A673 (cell line): Measurements from ENCODE around the gene ACADVL. TPM values are rescaled to one million over a fixed set of nuclear protein-coding genes. Genes with fewer than 3 reads are reported as not detected.

Experiments used
- BruUV-seq: library from RNA; stranded (reverse); fragments of 400-500 nt; replicated peaks from 2 replicates; lab custom pipeline; 2021; lab: Mats Ljungman, UMichigan
- CTCF ChIA-PET: fragments of 300-600 bp; sonication (Branson Sonifier 250); formaldehyde crosslinking; loops from one replicate; lab custom pipeline; 2022; ENCODE audit warnings: antibody characterized with exemption; lab: Charles Lee
- POLR2A ChIA-PET: fragments of 300-600 bp; sonication (Branson Sonifier 250); formaldehyde crosslinking; loops from one replicate; lab custom pipeline; 2022; ENCODE audit warnings: antibody characterized with exemption; ENCODE audit not compliant: low non-redundant PET; lab: Charles Lee
- DNase-seq: peaks from one replicate; pipeline ENCODE4 v3.0.0-alpha.2; 2015; ENCODE audit warnings: low spot score
- H3K27ac ChIP-seq: fragments of 200-600 bp; sonication (generic); 2 replicates; pipeline ENCODE4 v1.5.1; 2016; ENCODE audit warnings: mixed run types, low read depth, mild to moderate bottlenecking, mixed read lengths, antibody characterized with exemption, low read length; ENCODE audit not compliant: poor library complexity, severe bottlenecking
- H3K27me3 ChIP-seq: fragments of 200-600 bp; sonication (generic); replicated peaks from 2 replicates; pipeline ENCODE4 v1.6.1; 2017; ENCODE audit warnings: mixed run types, low read depth, mild to moderate bottlenecking, mixed read lengths, antibody characterized with exemption, low read length; ENCODE audit not compliant: insufficient read depth, poor library complexity
- H3K36me3 ChIP-seq: fragments of 200-600 bp; sonication (generic); 2 replicates; pipeline ENCODE4 v1.6.1; 2016; ENCODE audit warnings: mixed run types, mild to moderate bottlenecking, mixed read lengths, antibody characterized with exemption, low read length; ENCODE audit not compliant: insufficient read depth, poor library complexity, severe bottlenecking
- H3K4me1 ChIP-seq: fragments of 200-600 bp; sonication (generic); 2 replicates; pipeline ENCODE4 v1.6.1; 2017; ENCODE audit warnings: mixed run types, mild to moderate bottlenecking, mixed read lengths, antibody characterized with exemption, low read length; ENCODE audit not compliant: insufficient read depth, poor library complexity, severe bottlenecking
- H3K4me3 ChIP-seq: fragments of 200-600 bp; sonication (generic); 2 replicates; pipeline ENCODE4 v1.5.1; 2016; ENCODE audit warnings: low read depth, mixed run types, mild to moderate bottlenecking, mixed read lengths, low read length; ENCODE audit not compliant: poor library complexity, severe bottlenecking
- H3K9me3 ChIP-seq: fragments of 200-600 bp; sonication (generic); 2 replicates; pipeline ENCODE4 v1.6.1; 2016; ENCODE audit warnings: mixed run types, low read depth, mild to moderate bottlenecking, mixed read lengths, antibody characterized with exemption, low read length; ENCODE audit not compliant: poor library complexity, severe bottlenecking
- EZH2 ChIP-seq: fragments of 200-600 bp; sonication (generic); IDR thresholded peaks from 2 replicates; pipeline ENCODE4 v1.6.1; 2017; ENCODE audit warnings: borderline replicate concordance, low read depth, mild to moderate bottlenecking, mixed read lengths, antibody characterized with exemption, low read length; ENCODE audit not compliant: poor library complexity, severe bottlenecking
- intact Hi-C: fragments of 100-400 bp; cut with micrococcal nuclease; formaldehyde crosslinking; loops from one replicate; pipeline ENCODE4 v1.10.0; 2022; ENCODE audit not compliant: unreplicated experiment
- total RNA-seq: library from RNA; stranded (reverse); gene quantifications from 2 replicates; pipeline ENCODE4 v1.2.3, GENCODE V29; 2021
- TF ChIP-seq, protein P1 (sequence below): fragments of 300-800, 200-600 bp; sonication (generic); conservative IDR thresholded peaks from 2 replicates; pipeline ENCODE4 v1.5.1; 2017; ENCODE audit warnings: low read depth, mild to moderate bottlenecking, antibody characterized with exemption, low read length, moderate library complexity, mixed read lengths

ACADVL gene
- total RNA-seq, 1 experiment from 2014 or later = 425 TPM

DNA sequence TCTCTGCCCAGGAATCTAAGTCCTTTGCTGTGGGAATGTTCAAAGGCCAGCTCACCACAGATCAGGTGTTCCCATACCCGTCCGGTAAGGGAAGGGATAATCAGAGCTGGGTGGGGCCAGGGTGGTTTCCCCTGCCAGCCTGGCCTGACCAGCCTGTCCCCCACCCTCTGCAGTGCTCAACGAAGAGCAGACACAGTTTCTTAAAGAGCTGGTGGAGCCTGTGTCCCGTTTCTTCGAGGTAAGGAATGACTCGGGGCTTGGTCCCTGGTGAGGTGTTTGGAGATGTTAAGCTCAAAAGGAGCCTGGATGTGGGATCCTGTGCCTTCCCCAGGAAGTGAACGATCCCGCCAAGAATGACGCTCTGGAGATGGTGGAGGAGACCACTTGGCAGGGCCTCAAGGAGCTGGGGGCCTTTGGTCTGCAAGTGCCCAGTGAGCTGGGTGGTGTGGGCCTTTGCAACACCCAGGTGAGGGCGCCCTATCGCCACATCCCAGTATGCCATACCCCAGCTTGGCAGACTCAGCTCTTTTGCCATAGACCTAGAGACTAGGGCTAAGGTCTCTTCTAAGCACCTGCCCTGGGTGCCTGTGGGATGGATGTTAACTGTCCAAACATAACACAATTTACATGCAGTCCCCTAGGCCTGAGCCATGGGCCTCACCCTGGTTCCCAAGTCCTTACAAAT lies 997 bp downstream of the ACADVL start:
- H3K36me3 ChIP-seq = peaks cover 47% of the 10 kb centered on the region
- TF ChIP-seq EZH2 = no peak
- TF ChIP-seq, protein P1, sequence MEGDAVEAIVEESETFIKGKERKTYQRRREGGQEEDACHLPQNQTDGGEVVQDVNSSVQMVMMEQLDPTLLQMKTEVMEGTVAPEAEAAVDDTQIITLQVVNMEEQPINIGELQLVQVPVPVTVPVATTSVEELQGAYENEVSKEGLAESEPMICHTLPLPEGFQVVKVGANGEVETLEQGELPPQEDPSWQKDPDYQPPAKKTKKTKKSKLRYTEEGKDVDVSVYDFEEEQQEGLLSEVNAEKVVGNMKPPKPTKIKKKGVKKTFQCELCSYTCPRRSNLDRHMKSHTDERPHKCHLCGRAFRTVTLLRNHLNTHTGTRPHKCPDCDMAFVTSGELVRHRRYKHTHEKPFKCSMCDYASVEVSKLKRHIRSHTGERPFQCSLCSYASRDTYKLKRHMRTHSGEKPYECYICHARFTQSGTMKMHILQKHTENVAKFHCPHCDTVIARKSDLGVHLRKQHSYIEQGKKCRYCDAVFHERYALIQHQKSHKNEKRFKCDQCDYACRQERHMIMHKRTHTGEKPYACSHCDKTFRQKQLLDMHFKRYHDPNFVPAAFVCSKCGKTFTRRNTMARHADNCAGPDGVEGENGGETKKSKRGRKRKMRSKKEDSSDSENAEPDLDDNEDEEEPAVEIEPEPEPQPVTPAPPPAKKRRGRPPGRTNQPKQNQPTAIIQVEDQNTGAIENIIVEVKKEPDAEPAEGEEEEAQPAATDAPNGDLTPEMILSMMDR = peak; percentile 63
- ChIA-PET CTCF (interaction anchor here (0.6 to 2.0 kb wide), 7 partner anchors 15 to 175 kb away, joined by 3 to 12 read pairs (median 3); no protein-coding TSS in a partner anchor), POLR2A (interaction anchor here (0.5 to 0.7 kb wide), 2 partner anchors 20 to 75 kb away, joined by 4 to 18 read pairs; no protein-coding TSS in a partner anchor)
- peak overlapping the region; percentile 93 for H3K27ac ChIP-seq
- intact Hi-C loops = no loop called here
- no TSS peak for BruUV-seq
- DNase-seq = peak; percentile 76
- H3K27me3 ChIP-seq = no peaks in the 10 kb centered on the region
- peaks cover 36% of the 10 kb centered on the region for H3K4me1 ChIP-seq
- H3K9me3 ChIP-seq = no peaks in the 10 kb centered on the region
- H3K4me3 ChIP-seq = peak overlapping the region; percentile 94

DNA sequence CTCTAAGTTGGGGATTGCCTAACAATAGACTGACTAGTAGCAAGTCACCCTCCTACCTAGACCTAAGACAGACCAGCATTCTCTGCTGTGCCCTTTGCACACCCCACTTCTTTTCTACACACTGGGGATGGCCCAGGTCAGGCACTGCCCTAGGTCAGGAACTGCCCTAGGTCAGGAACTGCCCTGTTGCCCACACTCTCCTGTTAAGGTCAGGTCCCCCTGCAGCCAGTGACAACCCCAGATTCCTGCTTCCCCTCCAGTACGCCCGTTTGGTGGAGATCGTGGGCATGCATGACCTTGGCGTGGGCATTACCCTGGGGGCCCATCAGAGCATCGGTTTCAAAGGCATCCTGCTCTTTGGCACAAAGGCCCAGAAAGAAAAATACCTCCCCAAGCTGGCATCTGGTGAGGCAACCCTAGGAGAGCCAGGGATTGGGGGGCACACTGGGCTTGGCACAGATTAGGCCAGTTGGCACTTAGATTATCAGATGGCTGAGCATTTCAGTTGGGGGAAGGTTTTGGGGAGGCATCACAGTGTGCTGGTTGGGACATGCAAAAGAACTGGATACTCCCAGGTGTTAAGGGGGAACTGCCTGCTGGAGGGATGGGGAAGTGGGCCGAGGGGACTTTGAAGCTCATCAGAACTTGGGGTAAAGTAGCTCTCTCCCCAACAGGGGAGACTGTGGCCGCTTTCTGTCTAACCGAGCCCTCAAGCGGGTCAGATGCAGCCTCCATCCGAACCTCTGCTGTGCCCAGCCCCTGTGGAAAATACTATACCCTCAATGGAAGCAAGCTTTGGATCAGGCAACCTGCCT lies 1.7 kb downstream of the ACADVL start:
- ChIA-PET CTCF (interaction anchor here (0.6 to 2.0 kb wide), 7 partner anchors 15 to 176 kb away, joined by 3 to 12 read pairs (median 3); no protein-coding TSS in a partner anchor), POLR2A (interaction anchor here (0.5 to 0.7 kb wide), 2 partner anchors 12 to 76 kb away, joined by 3 to 18 read pairs; no protein-coding TSS in a partner anchor)
- Histone ChIP-seq H3K27ac (peak overlapping the region; percentile 93), H3K4me3 (peak overlapping the region; percentile 94), H3K27me3 (no peaks in the 10 kb centered on the region), H3K9me3 (no peaks in the 10 kb centered on the region), H3K4me1 (peaks cover 29% of the 10 kb centered on the region), H3K36me3 (peaks cover 55% of the 10 kb centered on the region)
- intact Hi-C loops = no loop called here
- BruUV-seq = no TSS peak
- TF ChIP-seq, protein P1 = no peak
- no peak for TF ChIP-seq EZH2
- no peak for DNase-seq

DNA sequence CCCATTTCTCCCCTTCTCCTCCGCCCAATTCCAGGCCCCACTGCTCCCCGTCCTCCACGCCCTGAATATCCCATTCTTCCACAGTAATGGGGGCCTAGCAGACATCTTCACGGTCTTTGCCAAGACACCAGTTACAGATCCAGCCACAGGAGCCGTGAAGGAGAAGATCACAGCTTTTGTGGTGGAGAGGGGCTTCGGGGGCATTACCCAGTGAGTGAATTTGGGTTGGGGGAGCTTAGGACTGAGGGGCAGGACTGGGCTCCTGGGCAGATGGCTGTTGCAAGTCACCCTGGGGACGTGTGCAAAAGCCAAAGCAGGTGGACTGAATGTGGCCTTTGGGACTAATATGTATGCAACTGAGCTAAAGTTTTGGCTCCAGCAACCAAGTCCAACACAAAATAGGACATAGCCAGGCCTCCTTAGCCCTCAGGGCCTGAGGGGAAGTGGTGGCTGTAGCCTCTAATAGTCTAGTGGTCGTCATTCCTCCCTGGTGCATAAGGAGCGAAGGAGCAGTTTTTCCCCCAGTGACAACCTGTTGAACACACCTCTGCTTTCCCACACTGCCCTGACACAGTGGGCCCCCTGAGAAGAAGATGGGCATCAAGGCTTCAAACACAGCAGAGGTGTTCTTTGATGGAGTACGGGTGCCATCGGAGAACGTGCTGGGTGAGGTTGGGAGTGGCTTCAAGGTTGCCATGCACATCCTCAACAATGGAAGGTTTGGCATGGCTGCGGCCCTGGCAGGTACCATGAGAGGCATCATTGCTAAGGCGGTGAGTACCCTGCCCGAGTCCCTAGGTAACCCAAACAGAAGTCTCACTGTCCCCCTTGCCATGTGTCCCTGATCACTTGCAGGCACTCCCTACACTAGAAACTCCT lies 2.6 kb downstream of the ACADVL start:
- Histone ChIP-seq H3K27me3 (no peaks in the 10 kb centered on the region), H3K9me3 (no peaks in the 10 kb centered on the region), H3K4me3 (no peak overlapping the region), H3K27ac (peak overlapping the region; percentile 49), H3K36me3 (peaks cover 63% of the 10 kb centered on the region), H3K4me1 (peaks cover 26% of the 10 kb centered on the region)
- ChIA-PET CTCF (interaction anchor here (2.0 kb wide), 1 partner anchor 74 kb away, joined by 12 read pairs; no protein-coding TSS in a partner anchor), POLR2A (interaction anchor here (0.7 kb wide), 1 partner anchor 11 kb away, joined by 3 read pairs; no protein-coding TSS in a partner anchor)
- BruUV-seq = no TSS peak
- intact Hi-C loops = no loop called here
- no peak for TF ChIP-seq EZH2
- TF ChIP-seq, protein P1 = no peak
- DNase-seq = peak; percentile 13
